ENCODE data around the gene TRABD. TPM values are rescaled to one million over a fixed set of nuclear protein-coding genes. Genes with fewer than 3 reads are reported as not detected.

The TRABD gene
- total RNA-seq, 2 experiments from 2014 or later, result 110 to 114 TPM

DNA sequence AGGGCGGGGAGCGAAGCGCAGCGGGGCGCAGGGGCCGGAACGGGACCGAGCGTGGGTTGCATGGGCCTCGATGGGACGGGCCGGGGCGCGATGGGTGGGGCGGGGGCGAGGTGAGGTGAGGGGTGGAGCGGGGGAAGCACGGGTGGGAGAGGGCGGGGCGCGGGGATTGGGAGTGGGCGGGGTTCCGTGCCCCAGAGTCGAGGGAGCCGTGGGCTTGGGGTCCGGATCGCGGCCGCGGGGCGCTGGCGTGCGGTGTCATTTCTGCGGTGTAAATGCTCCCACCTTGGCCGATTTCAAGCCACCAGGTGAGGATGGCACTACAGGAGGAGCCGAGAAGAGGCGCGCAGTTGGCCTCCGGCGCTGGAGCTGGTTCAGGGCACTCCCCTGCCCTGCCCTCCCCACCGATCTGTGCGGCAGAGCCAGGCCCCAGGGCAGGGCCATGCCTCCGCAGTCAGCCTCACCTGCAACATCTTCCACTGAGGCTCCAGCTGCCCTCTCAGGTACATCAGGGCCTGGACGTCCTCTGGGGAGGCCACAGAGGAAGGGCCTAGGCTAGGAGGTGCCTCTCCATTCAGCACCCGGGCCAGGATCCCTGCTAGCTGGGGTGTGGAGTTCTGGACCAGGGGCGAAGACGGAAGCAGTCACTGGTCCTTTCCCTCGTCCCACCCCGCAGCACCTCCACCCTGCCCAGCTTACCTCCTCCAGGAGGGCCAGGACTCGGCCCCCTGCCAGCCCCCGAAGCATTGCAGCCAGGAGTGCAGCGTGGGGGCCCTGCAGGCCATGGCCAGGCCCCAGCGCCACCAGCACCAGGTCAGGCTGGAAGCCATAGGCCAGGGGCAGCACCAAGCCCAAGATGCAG lies 59.7 kb downstream of the TRABD start:
- TF ChIP-seq, protein P1, sequence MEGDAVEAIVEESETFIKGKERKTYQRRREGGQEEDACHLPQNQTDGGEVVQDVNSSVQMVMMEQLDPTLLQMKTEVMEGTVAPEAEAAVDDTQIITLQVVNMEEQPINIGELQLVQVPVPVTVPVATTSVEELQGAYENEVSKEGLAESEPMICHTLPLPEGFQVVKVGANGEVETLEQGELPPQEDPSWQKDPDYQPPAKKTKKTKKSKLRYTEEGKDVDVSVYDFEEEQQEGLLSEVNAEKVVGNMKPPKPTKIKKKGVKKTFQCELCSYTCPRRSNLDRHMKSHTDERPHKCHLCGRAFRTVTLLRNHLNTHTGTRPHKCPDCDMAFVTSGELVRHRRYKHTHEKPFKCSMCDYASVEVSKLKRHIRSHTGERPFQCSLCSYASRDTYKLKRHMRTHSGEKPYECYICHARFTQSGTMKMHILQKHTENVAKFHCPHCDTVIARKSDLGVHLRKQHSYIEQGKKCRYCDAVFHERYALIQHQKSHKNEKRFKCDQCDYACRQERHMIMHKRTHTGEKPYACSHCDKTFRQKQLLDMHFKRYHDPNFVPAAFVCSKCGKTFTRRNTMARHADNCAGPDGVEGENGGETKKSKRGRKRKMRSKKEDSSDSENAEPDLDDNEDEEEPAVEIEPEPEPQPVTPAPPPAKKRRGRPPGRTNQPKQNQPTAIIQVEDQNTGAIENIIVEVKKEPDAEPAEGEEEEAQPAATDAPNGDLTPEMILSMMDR (IDR thresholded peaks at IDR 0.05), result no peak
- Mint-ChIP-seq H3K9me3 (no peaks in the 10 kb centered on the region), H3K4me1 (ENCODE audit: low read depth) (peaks cover 31% of the 10 kb centered on the region), H3K4me3 (peak overlapping the region; percentile 85), H3K27me3 (no peaks in the 10 kb centered on the region), H3K36me3 (ENCODE audit: low read depth) (peaks cover 22% of the 10 kb centered on the region), H3K27ac (peak overlapping the region; percentile 99)
- intact Hi-C loops (cut with micrococcal nuclease), result no loop called here
- ChIA-PET POLR2A (interaction anchor here (1.2 to 2.0 kb wide), 3 partner anchors 17 to 280 kb away, joined by 4 to 8 read pairs (median 6); partner anchors contain the start of gene SCO2), CTCF (interaction anchor here (1.5 kb wide), 1 partner anchor 82 kb away, joined by 4 read pairs; no protein-coding TSS in a partner anchor)
- no peak for ATAC-seq
- no peak for DNase-seq

DNA sequence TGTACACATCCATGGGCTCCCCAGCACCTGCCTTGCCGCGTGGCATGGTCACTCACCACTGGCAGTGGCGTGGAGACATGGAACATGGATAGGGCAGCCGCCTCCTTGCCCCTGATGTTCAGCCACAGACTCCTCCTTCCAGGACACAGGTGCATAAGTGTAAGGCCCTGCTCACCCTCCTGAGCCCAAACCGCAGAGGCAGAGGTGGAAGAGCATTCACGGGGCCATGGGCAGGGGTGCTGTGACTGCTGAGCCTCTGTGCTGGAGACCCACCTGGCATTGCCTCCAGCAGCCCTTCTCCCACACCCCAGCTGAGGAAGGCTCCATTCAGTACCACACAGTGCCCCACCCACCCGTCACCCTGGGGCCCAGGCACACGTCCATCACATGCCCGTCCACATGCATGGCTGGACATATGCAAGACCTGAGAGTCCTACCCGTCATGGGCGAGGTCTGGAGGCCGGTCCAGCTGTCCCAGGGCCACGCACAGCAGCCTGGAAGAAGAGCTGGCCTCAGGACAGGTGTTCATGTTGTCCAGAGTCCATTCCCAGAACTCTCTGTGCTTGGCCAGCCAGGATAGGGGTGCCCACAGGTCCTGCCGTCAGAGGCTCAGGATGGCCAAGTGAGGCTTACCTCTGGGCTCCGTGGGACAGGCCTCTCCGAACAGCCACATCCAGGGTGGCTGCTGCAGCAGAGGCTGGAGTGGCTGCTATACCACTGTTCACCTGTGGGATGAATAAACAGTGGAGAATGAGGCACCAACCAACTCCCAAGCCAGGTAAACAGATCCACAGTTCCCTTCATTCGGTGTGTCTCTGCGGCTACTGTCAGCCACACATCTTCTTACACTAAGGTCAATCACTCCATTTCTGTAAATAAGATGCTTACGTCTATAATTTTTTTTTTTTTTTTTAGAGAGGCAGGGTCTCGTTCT lies 60.8 kb downstream of the TRABD start:
- no peak overlapping the region for H3K27ac Mint-ChIP-seq
- intact Hi-C loops (cut with micrococcal nuclease), result no loop called here

DNA sequence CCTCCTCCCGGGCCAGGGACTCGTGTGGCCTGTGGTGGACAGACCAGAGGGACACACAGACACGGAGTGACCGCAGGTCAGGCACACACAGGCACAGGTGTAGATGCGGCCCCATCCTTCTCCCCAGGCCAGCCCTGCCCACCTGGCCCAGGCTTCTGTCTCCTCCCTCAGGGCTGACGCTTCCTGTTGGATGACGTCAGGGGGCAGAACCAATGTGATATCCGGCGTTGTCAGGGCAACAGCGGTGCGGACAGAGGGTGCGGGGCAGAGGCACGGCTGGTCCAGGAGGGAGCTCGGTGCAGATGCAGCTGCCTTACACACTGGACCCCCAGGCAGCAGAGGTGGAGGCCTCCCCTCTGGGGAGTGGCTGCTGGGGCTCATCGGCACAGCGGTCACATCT lies 62.0 kb downstream of the TRABD start:
- Mint-ChIP-seq H3K27ac (no peak overlapping the region), H3K9me3 (no peaks in the 10 kb centered on the region), H3K36me3 (ENCODE audit: low read depth) (peaks cover 18% of the 10 kb centered on the region), H3K4me1 (ENCODE audit: low read depth) (peaks cover 21% of the 10 kb centered on the region), H3K4me3 (no peak overlapping the region), H3K27me3 (no peaks in the 10 kb centered on the region)
- intact Hi-C loops (cut with micrococcal nuclease), result no loop called here
- CTCF ChIA-PET, result interaction anchor here (0.9 to 1.4 kb wide), 2 partner anchors 11 to 60 kb away, joined by 3 to 4 read pairs; no protein-coding TSS in a partner anchor
- POLR2A ChIA-PET, result interaction anchor here (1.1 to 2.0 kb wide), 3 partner anchors 57 to 69 kb away, joined by 3 to 8 read pairs (median 3); no protein-coding TSS in a partner anchor
- ATAC-seq (no peak), DNase-seq (peak; percentile 62)
- TF ChIP-seq, protein P1 (IDR thresholded peaks at IDR 0.05), result no peak

More for the DNA sequence above, 60.8 kb downstream of the TRABD start:
- CTCF ChIA-PET, result interaction anchor here (0.9 to 1.5 kb wide), 3 partner anchors 10 to 81 kb away, joined by 3 to 4 read pairs (median 4); no protein-coding TSS in a partner anchor
- Mint-ChIP-seq H3K4me1 (ENCODE audit: low read depth) (peaks cover 28% of the 10 kb centered on the region), H3K27me3 (no peaks in the 10 kb centered on the region), H3K9me3 (no peaks in the 10 kb centered on the region), H3K4me3 (peak overlapping the region; percentile 85), H3K36me3 (ENCODE audit: low read depth) (peaks cover 21% of the 10 kb centered on the region)
- TF ChIP-seq, protein P1 (IDR thresholded peaks at IDR 0.05), result peak; percentile 21
- no peak for DNase-seq
- no peak for ATAC-seq
- POLR2A ChIA-PET, result interaction anchor here (1.1 to 2.0 kb wide), 4 partner anchors 16 to 279 kb away, joined by 3 to 8 read pairs (median 5); partner anchors contain the start of gene SCO2

DNA sequence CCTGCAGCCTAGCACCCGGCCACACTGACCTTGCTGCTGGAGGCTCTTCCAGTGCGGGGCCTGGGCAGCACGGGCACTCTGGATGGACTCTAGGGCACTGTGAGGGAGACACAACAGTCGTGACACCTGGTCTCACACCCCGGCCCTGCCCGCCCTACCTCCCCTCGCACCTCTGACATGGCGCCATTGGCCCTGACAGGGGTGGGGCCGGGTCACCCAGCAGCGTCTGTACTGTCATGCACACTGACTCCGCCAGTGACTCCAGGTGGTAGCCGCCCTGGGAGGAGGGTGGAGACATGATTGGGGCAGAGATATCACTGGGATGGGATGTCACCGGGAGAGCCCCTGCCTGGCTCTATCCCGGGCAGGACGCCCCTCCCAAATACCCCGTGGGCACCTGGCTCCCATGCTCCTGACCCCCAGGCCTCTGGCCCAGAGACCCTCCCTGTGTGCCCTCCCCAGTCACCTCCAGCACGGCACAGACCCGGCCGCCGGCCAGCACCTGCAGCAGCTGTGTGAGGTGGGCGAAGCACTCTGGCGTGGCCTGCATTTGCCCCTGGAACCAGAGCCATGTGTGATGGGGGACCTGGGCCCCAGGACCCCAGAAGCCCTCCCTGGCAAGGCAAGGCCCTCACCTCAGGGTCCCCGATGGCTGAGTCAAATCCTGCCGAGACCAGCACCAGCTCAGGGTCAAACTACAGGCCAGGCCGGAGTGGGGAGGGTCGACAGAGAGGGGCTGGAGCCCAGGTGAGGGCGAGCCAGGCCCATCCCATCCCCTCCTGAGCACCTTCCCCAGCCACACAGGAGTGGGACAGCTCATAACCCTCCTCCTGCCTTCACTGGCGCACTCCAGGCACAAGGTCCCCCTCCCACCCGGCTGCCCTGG lies 62.7 kb downstream of the TRABD start:
- DNase-seq (no peak), ATAC-seq (no peak)
- peaks cover 20% of the 10 kb centered on the region for H3K4me1 Mint-ChIP-seq (ENCODE audit: low read depth)
- H3K9me3 Mint-ChIP-seq, result no peaks in the 10 kb centered on the region
- H3K36me3 Mint-ChIP-seq (ENCODE audit: low read depth), result peaks cover 18% of the 10 kb centered on the region
- intact Hi-C loops (cut with micrococcal nuclease), result no loop called here
- H3K27ac Mint-ChIP-seq, result no peak overlapping the region
- H3K27me3 Mint-ChIP-seq, result no peaks in the 10 kb centered on the region
- H3K4me3 Mint-ChIP-seq, result no peak overlapping the region
- CTCF ChIA-PET, result no interaction called here
- TF ChIP-seq, protein P1 (IDR thresholded peaks at IDR 0.05), result no peak
- POLR2A ChIA-PET, result interaction anchor here (1.1 kb wide), 1 partner anchor 58 kb away, joined by 3 read pairs; no protein-coding TSS in a partner anchor

Other genes with a start within 250 kb of the TRABD start
- 100 to 1,000 TPM; 146 to 158 TPM for gene PIM3, start 225.1 kb upstream of the TRABD start, total RNA-seq
- under 1 TPM in 1 of 2 experiments, not detected in 1; 0.14 TPM for gene IL17REL, start 173.1 kb upstream of the TRABD start, total RNA-seq
- not detected for gene TTLL8, start 127.6 kb upstream of the TRABD start, total RNA-seq
- gene MLC1, start 100.5 kb upstream of the TRABD start, total RNA-seq, result 1 to 10 TPM; 1.3 to 1.5 TPM
- under 1 TPM in 1 of 2 experiments, not detected in 1; 0.34 TPM for gene MOV10L1, start 95.9 kb upstream of the TRABD start, total RNA-seq
- 1 to 10 TPM; 3.3 to 3.9 TPM for gene PANX2, start 15.2 kb upstream of the TRABD start, total RNA-seq
- 10 to 100 TPM; 24.0 to 25.5 TPM for gene SELENOO, start 15.1 kb downstream of the TRABD start, total RNA-seq
- gene TUBGCP6, start 59.1 kb downstream of the TRABD start, total RNA-seq, result 10 to 100 TPM; 44.8 to 47.2 TPM
- 10 to 100 TPM; 43.0 to 44.3 TPM for gene HDAC10, start 65.4 kb downstream of the TRABD start, total RNA-seq
- gene MAPK12, start 75.8 kb downstream of the TRABD start, total RNA-seq, result 1 to 10 TPM; 7.9 to 9.2 TPM
- gene MAPK11, start 84.5 kb downstream of the TRABD start, total RNA-seq, result 1 to 10 TPM; 5.9 to 6.2 TPM
- gene PLXNB2, start 121.7 kb downstream of the TRABD start, total RNA-seq, result 10 to 100 TPM; 22.1 to 26.4 TPM
- 1 to 10 TPM; 4.6 to 5.3 TPM for gene DENND6B, start 141.1 kb downstream of the TRABD start, total RNA-seq
- 10 to 100 TPM; 44.2 to 44.3 TPM for gene PPP6R2, start 157.4 kb downstream of the TRABD start, total RNA-seq

All from activated CD8-positive, alpha-beta T cell treated with anti-CD3 and anti-CD28 coated beads for 36 hours (primary cell).